ENCODE results near the gene IDI1. TPM values are rescaled to one million over a fixed set of nuclear protein-coding genes. Genes with fewer than 3 reads are reported as not detected.
"Not testable (repeated sequence)": the region's sequence is repeated elsewhere in the genome, so short reads cannot be mapped to it uniquely, and the experiment has no call there.

IDI1 gene
- total RNA-seq, 1 donor from 2014 or later, result 146 TPM

- no peak for DNase-seq
Measured at GRCh38 chr10:1063232-1063865, 14.4 kb upstream of the IDI1 start.

DNA sequence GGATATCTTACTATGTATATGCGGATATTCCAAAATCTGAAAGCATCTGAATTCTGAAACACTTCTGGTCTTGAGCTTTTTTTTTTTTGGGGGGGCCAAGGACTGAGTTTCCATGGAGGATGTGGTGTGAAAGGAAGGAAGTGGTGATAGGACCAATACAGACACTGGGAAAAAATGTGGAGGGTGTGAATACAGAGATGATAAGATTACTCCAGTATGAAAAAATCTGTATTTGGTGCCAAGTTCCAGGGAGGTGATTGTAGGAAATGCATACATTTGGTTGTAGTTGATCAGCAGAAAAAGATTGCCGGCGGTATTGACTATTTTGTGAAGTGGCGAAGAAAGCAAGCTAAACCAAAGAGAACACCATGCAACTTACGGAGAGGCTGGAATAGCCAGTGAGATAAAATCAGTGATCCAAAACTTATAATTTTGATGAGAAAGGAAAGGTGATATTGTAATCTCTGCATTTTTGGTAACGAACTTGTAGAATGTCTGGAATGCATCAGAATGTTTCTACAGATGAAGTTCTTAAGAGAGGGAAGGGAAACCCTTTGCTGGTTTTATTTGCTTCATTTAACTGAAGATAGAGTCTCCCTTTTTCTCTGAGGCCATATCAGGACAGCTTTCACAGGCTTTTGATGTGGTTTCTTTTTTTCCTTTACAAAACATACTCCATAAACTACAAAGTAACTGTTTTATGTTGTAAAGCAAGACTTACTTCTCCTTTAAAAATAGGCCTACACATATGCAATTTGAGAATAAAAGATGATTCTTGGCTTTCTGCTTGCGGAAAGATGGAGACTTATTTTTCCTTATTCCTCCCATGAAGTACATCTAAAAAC, 13.2 kb upstream of the IDI1 start:
- DNase-seq, result no peak

GRCh38 chr10:1059902-1060301, 11.0 kb upstream of the IDI1 start:
- DNase-seq, result no peak

GRCh38 chr10:1058017-1058416, 9.1 kb upstream of the IDI1 start:
- DNase-seq, result no peak

- DNase-seq, result no peak
Measured at GRCh38 chr10:1057106-1057657, 8.3 kb upstream of the IDI1 start.

GRCh38 chr10:1056326-1057105, 7.6 kb upstream of the IDI1 start, which contains the start of gene WDR37:
Gene WDR37, plus strand, starts transcription at chr10:1056385. Its CDS starts 15,771 bp downstream, at chr10:1072156.
- peak; percentile 69 for DNase-seq

GRCh38 chr10:1054684-1055083, 5.8 kb upstream of the IDI1 start:
- DNase-seq, result no peak

DNA sequence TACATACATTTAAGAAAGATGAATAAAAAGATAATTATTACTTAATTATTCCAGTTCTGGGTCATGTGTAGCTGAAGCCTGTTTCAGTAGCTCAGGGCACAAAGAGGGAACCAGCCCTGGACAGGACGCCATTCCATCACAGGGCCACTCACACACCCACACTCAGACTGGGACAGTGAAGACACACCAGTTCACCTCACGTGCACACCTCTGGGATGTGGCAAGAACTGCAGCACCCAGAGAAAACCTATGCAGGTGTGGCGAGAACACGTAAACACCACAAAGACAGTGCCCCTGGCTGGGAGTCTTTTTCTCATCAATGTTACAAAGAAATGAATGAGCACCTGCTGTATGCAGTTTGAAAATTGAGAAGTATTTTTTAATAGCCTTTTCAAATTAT, 1.6 kb upstream of the IDI1 start:
- no peak for DNase-seq

DNA sequence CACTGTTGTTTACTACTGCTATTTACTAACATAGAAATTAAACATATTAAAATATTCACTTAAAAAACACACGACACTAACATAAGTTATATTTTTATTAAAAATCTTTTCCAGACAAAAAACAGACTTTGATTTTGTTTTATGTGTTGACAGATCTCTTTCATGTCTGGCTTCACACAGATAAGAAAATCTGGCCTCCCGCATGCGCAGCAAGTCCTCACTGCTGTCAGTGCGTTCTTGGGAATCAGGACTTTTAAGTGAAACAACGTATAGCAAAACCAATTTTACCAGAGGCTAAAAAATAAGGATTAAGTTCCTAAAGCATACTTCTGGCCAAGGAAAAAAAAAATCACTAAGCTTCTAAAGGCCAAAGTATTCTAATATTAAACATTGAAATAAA, 1.2 kb upstream of the IDI1 start:
- DNase-seq, result no peak

DNA sequence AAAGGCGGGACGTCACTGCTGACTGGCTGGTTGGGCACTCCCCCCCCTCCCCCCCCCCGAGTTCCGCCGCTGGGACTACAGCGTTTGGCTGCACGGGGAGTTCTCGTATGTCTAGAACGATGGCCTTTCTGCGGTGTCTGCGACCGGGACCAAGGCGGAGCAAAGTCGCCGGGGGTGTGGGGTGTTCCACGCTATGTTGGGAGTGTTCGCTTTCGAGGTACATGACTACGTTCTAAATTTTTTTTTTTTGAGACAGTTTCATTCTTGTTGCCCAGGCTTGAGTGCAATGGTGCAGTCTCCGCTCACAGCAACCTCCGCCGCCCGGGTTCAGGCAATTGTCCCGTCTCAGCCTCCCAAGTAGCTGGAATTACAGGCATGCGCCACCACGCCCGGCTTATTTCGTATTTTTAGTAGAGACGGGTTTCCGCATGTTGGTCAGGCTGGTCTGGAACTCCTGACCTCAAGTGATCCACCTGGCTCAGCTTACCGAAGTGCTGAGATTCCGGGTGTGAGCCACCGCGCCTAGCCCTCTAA, 573 bp upstream of the IDI1 start:
- no peak for DNase-seq

DNA sequence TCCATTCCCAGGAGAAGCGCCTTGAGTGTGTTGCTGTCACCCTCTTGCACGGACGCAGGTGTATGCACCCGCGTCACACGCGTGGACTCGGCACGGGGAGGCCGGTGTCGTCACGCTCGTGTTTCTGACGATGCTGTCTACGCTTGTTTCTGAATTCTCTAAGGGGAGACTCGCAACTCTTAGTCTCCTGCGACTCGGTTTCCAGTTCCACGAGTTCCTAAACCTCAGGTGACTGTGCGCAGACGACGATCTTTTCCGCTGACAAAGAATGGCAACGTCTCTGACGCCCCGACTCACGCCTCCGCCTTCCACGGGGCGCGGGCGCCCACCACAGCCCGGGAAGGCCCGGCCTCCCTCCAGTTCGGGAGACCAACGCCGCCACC, 579 bp downstream of the IDI1 start:
- no peak for DNase-seq

- DNase-seq, result no peak
Measured at GRCh38 chr10:1047937-1048336, 982 bp downstream of the IDI1 start.

- DNase-seq, result no peak
Measured at GRCh38 chr10:1045415-1045814, 3.5 kb downstream of the IDI1 start.

GRCh38 chr10:1044964-1045363, 4.0 kb downstream of the IDI1 start:
- DNase-seq, result no peak

DNA sequence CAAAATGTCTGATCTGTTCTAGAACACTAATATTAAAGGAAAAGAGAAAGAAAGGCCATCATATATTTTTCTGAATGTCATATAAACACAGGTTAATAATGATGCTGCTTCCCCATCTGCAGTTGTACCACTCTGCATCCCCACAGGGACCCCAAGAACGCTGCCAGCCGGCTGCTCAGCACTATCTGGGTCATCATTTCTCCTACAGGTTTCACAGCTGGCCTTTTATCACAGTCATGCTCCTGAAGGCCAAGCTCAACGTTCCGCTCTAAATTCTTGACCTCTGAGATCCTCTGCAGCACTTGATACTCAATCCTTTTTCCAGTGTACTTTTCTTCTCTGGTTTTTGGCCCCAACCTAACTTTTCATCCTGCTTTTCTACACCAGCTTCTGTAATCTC, 4.8 kb downstream of the IDI1 start:
- no peak for DNase-seq

DNA sequence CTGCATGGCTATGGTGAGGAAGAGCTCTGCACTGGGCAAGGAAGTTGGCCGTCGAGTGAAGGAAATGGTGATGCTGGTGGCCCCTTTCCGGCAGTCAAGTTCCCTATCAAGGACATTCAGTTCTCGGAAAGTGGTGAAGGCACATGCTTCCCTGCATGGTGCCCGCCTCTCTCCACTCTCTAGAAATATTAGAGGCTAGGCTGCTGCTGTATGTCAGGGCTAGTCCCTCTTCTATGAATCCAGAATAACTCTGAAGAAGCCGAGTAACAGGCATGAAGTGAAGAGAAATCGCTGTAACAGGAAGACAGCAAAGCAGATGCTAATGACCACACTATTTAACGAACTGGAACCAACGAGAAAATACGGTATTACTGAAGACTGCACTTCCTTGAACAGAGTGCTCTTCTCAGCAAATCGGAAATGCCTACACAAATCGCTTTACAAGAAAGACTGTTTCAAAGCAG, 5.4 kb downstream of the IDI1 start:
- no peak for DNase-seq

GRCh38 chr10:1041514-1041913, 7.4 kb downstream of the IDI1 start:
- no peak for DNase-seq

GRCh38 chr10:1040133-1040532, 8.8 kb downstream of the IDI1 start:
- DNase-seq, result no peak

DNA sequence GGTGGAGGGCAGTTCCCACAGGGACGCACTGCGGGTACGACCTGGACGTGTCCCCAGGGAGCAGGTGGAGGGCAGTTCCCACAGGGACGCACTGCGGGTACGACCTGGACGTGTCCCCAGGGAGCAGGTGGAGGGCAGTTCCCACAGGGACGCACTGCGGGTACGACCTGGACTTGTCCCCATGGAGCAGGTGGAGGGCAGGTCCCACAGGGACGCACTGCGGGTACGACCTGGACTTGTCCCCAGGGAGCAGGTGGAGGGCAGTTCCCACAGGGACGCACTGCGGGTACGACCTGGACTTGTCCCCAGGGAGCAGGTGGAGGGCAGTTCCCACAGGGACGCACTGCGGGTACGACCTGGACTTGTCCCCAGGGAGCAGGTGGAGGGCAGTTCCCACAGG, 10.2 kb downstream of the IDI1 start:
- not testable (repeated sequence) for DNase-seq

- no peak for DNase-seq
Measured at GRCh38 chr10:1037098-1037497, 11.8 kb downstream of the IDI1 start.

- no peak for DNase-seq
Measured at GRCh38 chr10:1036341-1036791, 12.6 kb downstream of the IDI1 start.

- peak; percentile 37 for DNase-seq
Measured at GRCh38 chr10:1035201-1035600, 13.7 kb downstream of the IDI1 start.

All from occipital lobe (tissue), 2 donors.